T47D (cell line): ENCODE measurements around the gene SNPH.

ENCODE experiments used
- DNase-seq, 2 experiments: peaks; one replicate each; pipeline versions ENCODE4 v3.0.0 to v3.0.0-alpha.2; 2011 to 2012; ENCODE audit warnings: low read depth in 1 of 2, low spot score in 1 of 2
- JUND ChIP-seq: IDR thresholded peaks from 2 replicates; pipeline ENCODE4 v1.6.1; 2012; ENCODE audit warnings: low read depth
- in situ Hi-C: cut with HindIII; loops from 2 replicates; pipeline ENCODE4 v1.10.0; 2016; ENCODE audit warnings: low sequenced_read_pairs, low pct_unique_long_range_greater_than_20kb

The SNPH gene

GRCh38 chr20:1298166-1298565 is 32.1 kb downstream of the SNPH start:
- no peak for TF ChIP-seq JUND
- in situ Hi-C loops, result no loop called here
- DNase-seq, result no peak

GRCh38 chr20:1298888-1299511 is 32.9 kb downstream of the SNPH start:
- in situ Hi-C loops, result no loop called here
- TF ChIP-seq JUND, result no peak
- DNase-seq, result no peak

GRCh38 chr20:1299522-1299921 is 33.4 kb downstream of the SNPH start:
- DNase-seq, result peak; percentile 49 to 69
- in situ Hi-C loops, result no loop called here
- no peak for TF ChIP-seq JUND

- in situ Hi-C loops, result loop anchor here (25.0 kb wide), 1 partner anchor 162 kb away; the partner anchor contains the start of gene NSFL1C
- no peak for TF ChIP-seq JUND
- no peak for DNase-seq
Measured at GRCh38 chr20:1300083-1300840, 34.2 kb downstream of the SNPH start.

GRCh38 chr20:1301031-1301529 is 35.0 kb downstream of the SNPH start:
- no peak for DNase-seq
- TF ChIP-seq JUND, result no peak
- in situ Hi-C loops, result loop anchor here (25.0 kb wide), 1 partner anchor 161 kb away; the partner anchor contains the start of gene NSFL1C

GRCh38 chr20:1302685-1303541 is 36.8 kb downstream of the SNPH start:
- TF ChIP-seq JUND, result no peak
- in situ Hi-C loops, result loop anchor here (25.0 kb wide), 1 partner anchor 159 kb away; the partner anchor contains the start of gene NSFL1C

GRCh38 chr20:1304710-1305515 is 38.8 kb downstream of the SNPH start:
- no peak for TF ChIP-seq JUND
- in situ Hi-C loops, result loop anchor here (25.0 kb wide), 1 partner anchor 157 kb away; the partner anchor contains the start of gene NSFL1C
- no peak for DNase-seq

More at GRCh38 chr20:1302685-1303541, 36.8 kb downstream of the SNPH start:
- peak in 1 of 2 experiments; percentile 52 for DNase-seq

- no peak for DNase-seq
- in situ Hi-C loops, result loop anchor here (25.0 kb wide), 1 partner anchor 157 kb away; the partner anchor contains the start of gene NSFL1C
- no peak for TF ChIP-seq JUND
Measured at GRCh38 chr20:1305712-1306111, 39.6 kb downstream of the SNPH start.

- TF ChIP-seq JUND, result no peak
- no peak for DNase-seq
- in situ Hi-C loops, result loop anchor here (25.0 kb wide), 1 partner anchor 156 kb away; the partner anchor contains the start of gene NSFL1C
Measured at GRCh38 chr20:1306316-1307135, 40.4 kb downstream of the SNPH start.

GRCh38 chr20:1307171-1307570 is 41.1 kb downstream of the SNPH start:
- no peak for DNase-seq
- in situ Hi-C loops, result loop anchor here (25.0 kb wide), 1 partner anchor 155 kb away; the partner anchor contains the start of gene NSFL1C

More at GRCh38 chr20:1307171-1307570, 41.1 kb downstream of the SNPH start:
- no peak for TF ChIP-seq JUND
